SJCRH30 (cell line): ENCODE data around the gene MAP4K3. TPM values are rescaled to one million over a fixed set of nuclear protein-coding genes. Genes with fewer than 3 reads are reported as not detected.
A peak's percentile ranks its signal among the peaks of the same experiment; 100 is the strongest.

Experiments used
- DNase-seq, 2 experiments: peaks; one replicate each; pipeline ENCODE4 v3.0.0-alpha.2; 2015 to 2020
- H3K27ac ChIP-seq: fragments of 250-450 bp; sonication (Bioruptor Pico); 2 replicates; pipeline ENCODE4 v1.5.1; 2020; ENCODE audit warnings: mild to moderate bottlenecking, moderate library complexity
- H3K27me3 ChIP-seq: fragments of 250-450 bp; sonication (Bioruptor Pico); 2 replicates; pipeline ENCODE4 v1.5.1; 2020; ENCODE audit warnings: mild to moderate bottlenecking, moderate library complexity
- H3K36me3 ChIP-seq: fragments of 250-450 bp; sonication (Bioruptor Pico); 2 replicates; pipeline ENCODE4 v1.5.1; 2020; ENCODE audit warnings: mild to moderate bottlenecking, moderate library complexity
- H3K4me1 ChIP-seq: fragments of 250-450 bp; sonication (Bioruptor Pico); 2 replicates; pipeline ENCODE4 v1.5.1; 2020; ENCODE audit warnings: mild to moderate bottlenecking, moderate library complexity
- H3K4me3 ChIP-seq: fragments of 250-450 bp; sonication (Bioruptor Pico); 2 replicates; pipeline ENCODE4 v1.5.1; 2020; ENCODE audit warnings: mild to moderate bottlenecking, moderate library complexity
- H3K9me3 ChIP-seq: fragments of 250-450 bp; sonication (Bioruptor Pico); replicated peaks from 2 replicates; pipeline ENCODE4 v1.5.1; 2020; ENCODE audit warnings: mild to moderate bottlenecking, moderate library complexity
- total RNA-seq: library from RNA; depleted of rRNA; stranded (reverse); fragments of >200 nt; shearing (Covaris generic); gene quantifications from 2 replicates; pipeline ENCODE4 v1.2.3, GENCODE V29; 2014; rRNA removed

The MAP4K3 gene
- 44.4 and 66.7 TPM in 2 replicates for total RNA-seq

DNA sequence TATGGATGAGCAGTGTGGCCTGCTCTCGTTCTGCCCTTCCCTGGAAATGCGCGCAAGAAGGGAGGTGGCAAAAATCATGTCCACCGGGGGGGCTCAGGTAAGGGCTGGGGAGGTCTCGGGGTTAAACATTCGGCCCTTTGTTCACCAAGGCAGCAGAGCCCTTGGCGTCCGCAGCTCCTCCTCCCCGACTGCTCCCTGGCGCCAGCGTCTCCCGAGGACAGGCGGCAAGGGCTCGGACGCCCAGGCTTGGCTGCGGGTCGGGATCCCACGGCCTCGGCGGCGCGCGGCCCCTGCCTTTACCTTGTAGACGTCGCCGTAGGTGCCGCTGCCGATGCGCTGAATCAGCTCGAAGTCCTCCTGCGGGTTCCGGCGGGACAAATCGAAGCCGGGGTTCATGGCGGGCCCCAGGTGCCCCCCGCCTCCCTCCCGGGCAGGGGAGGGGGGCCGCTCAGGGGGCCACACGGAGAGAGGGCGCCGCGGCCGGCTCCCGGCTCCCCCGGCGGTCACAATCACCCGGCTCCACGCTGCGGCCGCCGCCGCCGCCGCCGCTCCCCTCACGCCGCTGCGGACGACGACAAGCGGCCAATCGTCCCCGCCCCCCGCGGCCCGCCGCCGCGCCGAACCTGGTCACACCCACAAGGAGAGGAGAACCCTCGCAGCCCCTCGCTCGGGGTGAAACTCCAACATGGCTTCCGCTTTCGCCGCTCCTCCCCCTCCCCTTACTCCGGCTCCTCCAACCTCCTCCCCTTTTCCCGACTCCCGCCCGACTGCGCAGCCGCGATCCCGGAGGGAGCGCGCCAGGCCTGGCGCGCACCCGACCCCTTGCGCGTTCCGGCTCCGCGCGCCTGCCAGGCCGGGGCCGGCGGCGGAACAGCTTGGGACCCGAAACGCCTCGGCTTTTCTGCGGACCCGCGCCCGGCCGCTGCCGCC, at the start of gene MAP4K3:
TSS of gene MAP4K3 (minus strand) at position 694 of the 930 bp plus-strand sequence. CDS start at position 396, 298 bp downstream.
- H3K27me3 ChIP-seq = no peaks in the 10 kb centered on the region
- H3K9me3 ChIP-seq = no peaks in the 10 kb centered on the region
- H3K36me3 ChIP-seq = no peaks in the 10 kb centered on the region
- peak within 1 kb of the TSS; percentile 82 for H3K27ac ChIP-seq
- H3K4me1 ChIP-seq = peaks cover 4% of the 10 kb centered on the region; the same call in 1 of the 2 replicates
- H3K4me3 ChIP-seq = peak within 1 kb of the TSS; percentile 90
- peak; percentile 99 for DNase-seq

GRCh38 chr2:39486071-39486470, 49.0 kb upstream of the MAP4K3 start:
- DNase-seq = no peak
- H3K27me3 ChIP-seq = no peaks in the 10 kb centered on the region
- no peak overlapping the region for H3K27ac ChIP-seq
- peaks cover 17% of the 10 kb centered on the region for H3K4me1 ChIP-seq
- H3K9me3 ChIP-seq = no peaks in the 10 kb centered on the region
- no peaks in the 10 kb centered on the region for H3K36me3 ChIP-seq
- no peak overlapping the region for H3K4me3 ChIP-seq

- Histone ChIP-seq H3K4me1 (peaks cover 17% of the 10 kb centered on the region), H3K4me3 (no peak overlapping the region), H3K27ac (no peak overlapping the region), H3K27me3 (no peaks in the 10 kb centered on the region), H3K9me3 (no peaks in the 10 kb centered on the region), H3K36me3 (no peaks in the 10 kb centered on the region)
- DNase-seq = no peak
These were observed 47.8 kb upstream of the MAP4K3 start for GRCh38 chr2:39484620-39485495.

- peak in 1 of 2 experiments; percentile 23 for DNase-seq
- Histone ChIP-seq H3K36me3 (no peaks in the 10 kb centered on the region), H3K27me3 (no peaks in the 10 kb centered on the region), H3K4me3 (no peak overlapping the region), H3K4me1 (peaks cover 17% of the 10 kb centered on the region), H3K9me3 (no peaks in the 10 kb centered on the region), H3K27ac (no peak overlapping the region)
These were observed 47.1 kb upstream of the MAP4K3 start for GRCh38 chr2:39484206-39484605.

DNA sequence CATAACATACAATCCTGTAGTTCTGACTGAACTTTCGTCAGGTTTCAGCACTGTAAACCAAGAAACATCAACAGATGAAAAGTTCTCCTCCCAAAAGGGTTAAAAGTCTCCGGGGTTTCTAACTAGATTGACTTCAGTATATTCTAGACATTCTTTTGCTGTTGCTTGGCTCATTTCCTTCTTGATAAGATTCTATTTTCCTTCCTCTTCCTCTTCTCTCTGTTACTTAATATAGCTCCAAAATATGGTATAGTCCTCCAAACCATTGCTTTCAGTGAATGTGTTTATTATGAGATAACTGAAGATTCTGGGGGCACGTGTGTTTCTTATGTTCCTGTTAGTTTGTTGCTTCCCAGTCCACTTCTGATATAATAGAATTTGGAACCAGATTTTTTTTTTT, 46.4 kb upstream of the MAP4K3 start:
- Histone ChIP-seq H3K36me3 (no peaks in the 10 kb centered on the region), H3K4me1 (peaks cover 17% of the 10 kb centered on the region), H3K27ac (no peak overlapping the region), H3K4me3 (no peak overlapping the region), H3K9me3 (no peaks in the 10 kb centered on the region), H3K27me3 (no peaks in the 10 kb centered on the region)
- DNase-seq = no peak

- Histone ChIP-seq H3K4me1 (peaks cover 12% of the 10 kb centered on the region), H3K36me3 (no peaks in the 10 kb centered on the region), H3K27me3 (no peaks in the 10 kb centered on the region), H3K4me3 (no peak overlapping the region), H3K27ac (no peak overlapping the region), H3K9me3 (no peaks in the 10 kb centered on the region)
- peak in 1 of 2 experiments; percentile 37 for DNase-seq
These were observed 44.5 kb upstream of the MAP4K3 start for GRCh38 chr2:39481611-39482010.

DNA sequence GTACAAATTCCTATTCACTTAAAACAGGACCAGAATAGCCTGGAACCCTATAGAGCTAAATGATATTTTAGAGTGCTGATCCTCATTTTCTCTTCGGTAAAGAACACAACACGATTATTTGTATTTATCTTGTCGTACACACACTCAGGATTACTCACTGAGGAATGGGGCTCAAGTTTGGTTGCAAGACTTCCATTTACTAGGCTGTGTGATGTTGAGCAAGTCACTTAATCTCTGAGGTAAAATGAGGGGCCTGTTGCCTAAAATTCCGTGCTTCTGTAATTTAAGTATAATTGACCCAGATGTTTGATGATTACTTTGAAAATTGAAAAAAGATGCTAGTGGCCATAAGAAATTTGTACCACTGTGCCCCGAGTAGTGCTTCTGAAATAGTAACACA, 42.6 kb upstream of the MAP4K3 start:
- Histone ChIP-seq H3K9me3 (no peaks in the 10 kb centered on the region), H3K4me1 (peaks cover 12% of the 10 kb centered on the region), H3K36me3 (no peaks in the 10 kb centered on the region), H3K27ac (no peak overlapping the region), H3K4me3 (no peak overlapping the region), H3K27me3 (no peaks in the 10 kb centered on the region)
- DNase-seq = no peak

- Histone ChIP-seq H3K27me3 (no peaks in the 10 kb centered on the region), H3K4me3 (no peak overlapping the region), H3K36me3 (no peaks in the 10 kb centered on the region), H3K27ac (no peak overlapping the region), H3K9me3 (no peaks in the 10 kb centered on the region), H3K4me1 (peaks cover 7% of the 10 kb centered on the region)
- DNase-seq = no peak
These were observed 42.1 kb upstream of the MAP4K3 start for GRCh38 chr2:39479053-39479670.

DNA sequence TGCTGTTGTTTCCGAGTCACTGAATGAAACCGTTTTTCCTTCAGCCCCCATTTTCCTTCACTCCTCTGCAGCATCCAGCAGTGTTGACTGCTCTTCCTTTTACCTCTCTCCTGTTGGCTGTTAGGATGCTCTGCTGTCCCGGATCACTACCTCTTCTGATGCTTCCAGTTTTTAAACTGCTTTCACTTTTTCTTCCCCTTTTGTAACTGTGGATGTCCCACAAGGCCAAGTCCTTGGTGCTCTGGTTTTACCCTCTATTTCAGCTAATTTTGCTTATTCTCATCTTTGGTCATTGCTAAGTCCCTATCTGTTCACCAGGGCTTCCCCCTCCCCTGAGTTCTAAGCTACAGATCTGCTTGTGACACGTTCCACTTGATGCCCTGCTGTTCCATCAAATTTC, 39.4 kb upstream of the MAP4K3 start:
- H3K4me3 ChIP-seq = no peak overlapping the region
- peaks cover 3% of the 10 kb centered on the region for H3K4me1 ChIP-seq
- no peaks in the 10 kb centered on the region for H3K9me3 ChIP-seq
- no peak overlapping the region for H3K27ac ChIP-seq
- no peaks in the 10 kb centered on the region for H3K27me3 ChIP-seq
- DNase-seq = no peak
- H3K36me3 ChIP-seq = no peaks in the 10 kb centered on the region

DNA sequence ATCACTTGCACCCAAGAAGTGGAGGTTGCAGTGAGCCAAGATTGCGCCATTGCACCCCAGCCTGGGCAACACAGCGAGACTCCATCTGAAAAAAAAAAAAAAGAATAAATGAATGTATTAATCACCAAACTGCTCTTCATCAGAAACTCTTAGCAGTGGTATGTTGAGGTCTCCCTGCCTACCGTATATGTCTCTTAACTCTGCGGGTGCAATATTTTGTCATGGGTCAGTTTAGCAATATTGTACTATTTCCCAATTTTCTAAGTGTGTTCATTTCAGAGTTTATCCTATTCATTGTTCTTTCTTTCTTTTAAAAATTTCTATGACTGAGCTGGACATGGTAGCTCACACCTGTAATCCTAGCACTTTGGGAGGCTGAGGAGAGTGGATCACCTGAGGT, 37.9 kb upstream of the MAP4K3 start:
- DNase-seq = no peak
- Histone ChIP-seq H3K4me1 (no peaks in the 10 kb centered on the region), H3K4me3 (no peak overlapping the region), H3K9me3 (no peaks in the 10 kb centered on the region), H3K27ac (no peak overlapping the region), H3K27me3 (no peaks in the 10 kb centered on the region), H3K36me3 (no peaks in the 10 kb centered on the region)

DNA sequence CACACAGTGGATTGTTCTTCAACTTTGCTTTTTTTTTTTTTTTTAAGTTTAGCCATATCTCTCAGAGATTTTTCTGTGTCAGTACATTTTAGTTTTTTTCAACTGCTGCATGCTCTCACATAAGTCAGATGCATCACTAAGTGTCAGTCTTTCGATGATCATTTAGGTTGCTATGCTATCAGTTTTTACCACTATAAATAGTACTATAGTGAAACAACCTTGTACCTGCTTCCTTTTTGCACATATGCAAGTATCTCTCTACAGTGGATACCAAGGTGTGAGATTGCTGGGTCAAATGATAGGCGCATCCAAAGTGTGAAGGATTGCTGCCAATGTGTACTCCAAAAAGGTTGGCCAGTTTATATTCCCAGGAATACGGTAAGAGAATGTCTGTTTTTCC, 33.5 kb upstream of the MAP4K3 start:
- Histone ChIP-seq H3K27me3 (no peaks in the 10 kb centered on the region), H3K36me3 (no peaks in the 10 kb centered on the region), H3K9me3 (no peaks in the 10 kb centered on the region), H3K27ac (no peak overlapping the region), H3K4me1 (peaks cover 8% of the 10 kb centered on the region), H3K4me3 (no peak overlapping the region)
- no peak for DNase-seq

DNA sequence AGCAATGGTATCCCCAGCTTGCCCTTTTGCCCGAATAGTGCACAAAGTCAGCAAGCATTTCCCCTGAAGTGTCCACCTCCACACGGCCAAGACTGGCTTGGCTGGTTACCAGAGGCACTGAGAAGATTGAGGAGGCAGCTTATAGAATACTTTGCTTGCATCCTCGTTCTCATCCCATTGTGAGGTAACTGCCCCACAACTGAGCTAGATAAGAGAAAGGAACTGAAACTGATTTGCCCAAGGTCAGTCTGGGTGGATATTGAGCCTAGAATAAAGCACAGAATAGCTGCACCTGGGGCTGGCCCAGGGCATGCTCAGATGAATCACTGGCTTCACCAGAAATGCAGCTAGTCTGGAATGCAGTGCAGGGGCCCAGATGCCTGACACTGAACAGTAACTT, 32.7 kb upstream of the MAP4K3 start:
- Histone ChIP-seq H3K9me3 (no peaks in the 10 kb centered on the region), H3K4me1 (peaks cover 8% of the 10 kb centered on the region), H3K36me3 (no peaks in the 10 kb centered on the region), H3K27ac (no peak overlapping the region), H3K4me3 (no peak overlapping the region), H3K27me3 (no peaks in the 10 kb centered on the region)
- peak; percentile 26 to 30 for DNase-seq

DNA sequence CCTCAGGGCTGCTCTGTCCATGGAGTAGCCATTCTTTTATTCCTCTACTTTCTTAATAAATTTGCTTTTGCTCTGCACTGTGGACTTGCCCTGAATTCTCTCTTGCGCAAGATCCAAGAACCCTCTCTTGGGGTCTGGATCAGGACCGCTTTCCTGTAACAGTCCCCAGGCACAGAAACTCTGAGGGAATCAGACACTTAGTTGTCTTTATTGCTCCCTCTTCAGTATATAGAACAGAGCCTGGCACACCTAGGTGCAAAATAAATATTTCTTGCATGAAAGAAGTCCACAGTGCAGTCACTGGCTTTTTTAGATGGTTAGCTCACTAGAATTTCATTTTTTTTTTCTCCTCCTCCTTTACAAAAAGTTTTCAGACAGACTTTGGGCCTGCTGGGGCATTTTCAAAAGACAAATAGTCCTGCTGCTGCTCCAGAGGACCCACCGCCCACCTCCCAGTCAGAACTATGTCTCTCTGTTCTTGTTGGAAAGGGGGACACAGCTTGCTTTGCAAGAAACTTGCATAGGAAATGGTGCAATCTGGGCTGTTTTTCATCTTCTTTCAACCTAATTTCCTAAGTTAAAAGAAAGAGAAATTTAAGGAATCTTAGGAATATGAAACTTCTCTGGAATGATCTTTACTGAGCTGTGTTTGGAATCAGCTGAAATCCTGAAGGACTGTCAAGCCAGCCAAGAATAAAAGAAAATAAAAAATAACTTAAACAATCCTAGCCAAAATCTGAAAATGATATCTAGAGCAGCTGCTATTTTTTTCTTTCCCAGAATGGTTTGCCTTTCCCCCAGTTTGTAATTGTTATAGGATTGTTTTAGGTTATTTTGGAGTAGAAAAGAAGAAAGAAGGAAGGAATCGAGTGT, 31.7 kb upstream of the MAP4K3 start:
- DNase-seq = no peak
- peaks cover 8% of the 10 kb centered on the region for H3K4me1 ChIP-seq
- H3K27ac ChIP-seq = no peak overlapping the region
- H3K36me3 ChIP-seq = no peaks in the 10 kb centered on the region
- no peaks in the 10 kb centered on the region for H3K27me3 ChIP-seq
- H3K4me3 ChIP-seq = no peak overlapping the region
- H3K9me3 ChIP-seq = no peaks in the 10 kb centered on the region

DNA sequence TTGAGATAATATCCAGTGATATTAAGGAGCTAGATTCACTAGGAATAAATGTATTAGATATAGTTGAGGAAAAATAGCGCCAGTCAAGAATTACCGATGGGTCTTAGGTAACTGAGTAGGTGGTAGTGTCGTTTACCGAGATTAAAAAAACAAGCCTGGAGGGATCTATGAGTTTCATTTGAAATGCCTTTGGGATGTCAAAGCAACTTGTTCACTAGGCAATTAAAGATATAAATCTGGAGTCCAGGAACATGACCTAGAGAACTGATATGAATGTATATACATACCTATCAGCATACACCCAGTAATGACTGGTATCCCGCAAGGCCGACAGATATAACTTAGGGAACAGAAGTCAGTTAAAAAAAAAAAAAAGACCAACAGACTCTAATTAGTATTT, 29.2 kb upstream of the MAP4K3 start:
- no peak overlapping the region for H3K4me3 ChIP-seq
- no peak for DNase-seq
- H3K27ac ChIP-seq = no peak overlapping the region
- no peaks in the 10 kb centered on the region for H3K27me3 ChIP-seq
- H3K36me3 ChIP-seq = no peaks in the 10 kb centered on the region
- peaks cover 8% of the 10 kb centered on the region for H3K4me1 ChIP-seq
- no peaks in the 10 kb centered on the region for H3K9me3 ChIP-seq
